Neural progenitor cell (in vitro differentiated cells): ENCODE measurements around the gene PDE8B. TPM values are rescaled to one million over a fixed set of nuclear protein-coding genes. Genes with fewer than 3 reads are reported as not detected.

Experiments
- DNase-seq: peaks from one replicate; pipeline ENCODE4 v3.0.0-alpha.2; 2016; ENCODE audit warnings: low spot score
- H2AFZ ChIP-seq: fragments of 200-600 bp; sonication (generic); replicated peaks from 2 replicates; pipeline ENCODE4 v1.6.1; 2016; ENCODE audit warnings: antibody characterized with exemption
- H3F3A ChIP-seq: fragments of 200-600 bp; sonication (generic); 2 replicates; pipeline ENCODE4 v1.6.1; 2016; ENCODE audit warnings: antibody characterized with exemption, low read depth
- H3K27ac ChIP-seq: fragments of 200-600 bp; sonication (generic); 2 replicates; pipeline ENCODE4 v1.5.1; 2016; ENCODE audit warnings: mild to moderate bottlenecking
- H3K27me3 ChIP-seq: fragments of 200-600 bp; sonication (generic); 2 replicates; pipeline ENCODE4 v1.6.1; 2016; ENCODE audit warnings: mild to moderate bottlenecking, moderate library complexity
- H3K36me3 ChIP-seq: fragments of 200-600 bp; sonication (generic); 2 replicates; pipeline ENCODE4 v1.5.1; 2016
- H3K4me1 ChIP-seq: fragments of 200-600 bp; sonication (generic); 2 replicates; pipeline ENCODE4 v1.6.1; 2016; ENCODE audit warnings: mixed run types
- H3K4me2 ChIP-seq: fragments of 200-600 bp; sonication (generic); 2 replicates; pipeline ENCODE4 v1.6.1; 2016
- H3K4me3 ChIP-seq: fragments of 200-600 bp; sonication (generic); 2 replicates; pipeline ENCODE4 v1.5.1; 2016
- H3K79me2 ChIP-seq: fragments of 200-600 bp; sonication (generic); 2 replicates; pipeline ENCODE4 v1.6.1; 2016; ENCODE audit warnings: low read depth
- H3K9ac ChIP-seq: fragments of 200-600 bp; sonication (generic); 2 replicates; pipeline ENCODE4 v1.6.1; 2016
- H3K9me3 ChIP-seq: fragments of 200-600 bp; sonication (generic); 2 replicates; pipeline ENCODE4 v1.5.1; 2016; ENCODE audit warnings: low read depth
- H4K20me1 ChIP-seq: fragments of 200-600 bp; sonication (generic); 2 replicates; pipeline ENCODE4 v1.6.1; 2016; ENCODE audit warnings: low read depth
- H3K27ac Mint-ChIP-seq: 3 replicates; pipeline ENCODE4 v1.8.0; 2021; ENCODE audit warnings: mixed read lengths
- H3K27me3 Mint-ChIP-seq: 2 replicates; pipeline ENCODE4 v1.8.0; 2022; ENCODE audit warnings: low read depth, mild to moderate bottlenecking, inconsistent platforms, moderate library complexity, mixed read lengths; ENCODE audit not compliant: insufficient read depth
- H3K36me3 Mint-ChIP-seq: 3 replicates; pipeline ENCODE4 v1.8.0; 2021; ENCODE audit warnings: mixed read lengths
- H3K4me1 Mint-ChIP-seq: 3 replicates; pipeline ENCODE4 v1.8.0; 2021; ENCODE audit warnings: mixed read lengths
- H3K4me3 Mint-ChIP-seq: 3 replicates; pipeline ENCODE4 v1.8.0; 2021; ENCODE audit warnings: mild to moderate bottlenecking, moderate library complexity, mixed read lengths
- H3K9me3 Mint-ChIP-seq: 3 replicates; pipeline ENCODE4 v1.8.0; 2020; ENCODE audit warnings: mixed read lengths
- CTCF ChIP-seq: fragments of 200-600 bp; sonication (generic); IDR thresholded peaks from 2 replicates; pipeline ENCODE4 v1.5.1; 2017; ENCODE audit warnings: antibody characterized with exemption, mild to moderate bottlenecking
- EZH2 ChIP-seq: fragments of 200-600 bp; sonication (generic); IDR thresholded peaks from 2 replicates; pipeline ENCODE4 v1.6.1; 2017; ENCODE audit warnings: antibody characterized with exemption, mild to moderate bottlenecking, moderate library complexity
- EZH2phosphoT487 ChIP-seq: fragments of 200-600 bp; sonication (generic); IDR thresholded peaks from 2 replicates; pipeline ENCODE4 v1.6.1; 2017; ENCODE audit warnings: antibody characterized with exemption
- total RNA-seq: library from RNA; depleted of rRNA; stranded (reverse); fragments of >200 nt; gene quantifications from 2 replicates; pipeline ENCODE4 v1.2.3, GENCODE V29; 2015; ENCODE audit warnings: low replicate concordance

PDE8B gene
- total RNA-seq, 1 donor from 2014 or later = 4.3 TPM

- Histone ChIP-seq H3K9ac (no peak overlapping the region), H3K27me3 (no peaks in the 10 kb centered on the region)
Observed at GRCh38 chr5:77316871-77317661, 106.6 kb downstream of the PDE8B start.

GRCh38 chr5:77318060-77318459 lies 107.6 kb downstream of the PDE8B start:
- no peaks in the 10 kb centered on the region for H3K36me3 ChIP-seq
- H3K9ac ChIP-seq = no peak overlapping the region
- Mint-ChIP-seq H3K4me1 (peaks cover 10% of the 10 kb centered on the region), H3K4me3 (no peak overlapping the region), H3K27ac (no peak overlapping the region), H3K27me3 (no peaks in the 10 kb centered on the region), H3K36me3 (no peaks in the 10 kb centered on the region), H3K9me3 (no peaks in the 10 kb centered on the region)
- H3K4me1 ChIP-seq = peaks cover 12% of the 10 kb centered on the region
- no peak for DNase-seq
- no peaks in the 10 kb centered on the region for H3K27me3 ChIP-seq
- no peak overlapping the region for H3K4me3 ChIP-seq
- no peaks in the 10 kb centered on the region for H3K79me2 ChIP-seq
- TF ChIP-seq EZH2 (no peak), EZH2phosphoT487 (no peak), CTCF (no peak)
- no peaks in the 10 kb centered on the region for H3K9me3 ChIP-seq
- H3K4me2 ChIP-seq = no peak overlapping the region
- H3K27ac ChIP-seq = no peak overlapping the region
- no peaks in the 10 kb centered on the region for H3F3A ChIP-seq
- H4K20me1 ChIP-seq = no peaks in the 10 kb centered on the region
- H2AFZ ChIP-seq = no peak overlapping the region

More at GRCh38 chr5:77316871-77317661, 106.6 kb downstream of the PDE8B start:
- Histone ChIP-seq H4K20me1 (no peaks in the 10 kb centered on the region), H3K27ac (no peak overlapping the region), H3K4me1 (peaks cover 5% of the 10 kb centered on the region), H2AFZ (no peak overlapping the region), H3K36me3 (no peaks in the 10 kb centered on the region), H3K9me3 (no peaks in the 10 kb centered on the region), H3K4me2 (no peak overlapping the region), H3K4me3 (no peak overlapping the region), H3F3A (no peaks in the 10 kb centered on the region), H3K79me2 (no peaks in the 10 kb centered on the region)
- no peaks in the 10 kb centered on the region for H3K36me3 Mint-ChIP-seq
- TF ChIP-seq CTCF (no peak), EZH2 (no peak), EZH2phosphoT487 (no peak)
- H3K9me3 Mint-ChIP-seq = no peaks in the 10 kb centered on the region
- no peak overlapping the region for H3K27ac Mint-ChIP-seq
- H3K4me3 Mint-ChIP-seq = no peak overlapping the region
- H3K4me1 Mint-ChIP-seq = peaks cover 4% of the 10 kb centered on the region
- no peak for DNase-seq
- H3K27me3 Mint-ChIP-seq = no peaks in the 10 kb centered on the region

- peaks cover 12% of the 10 kb centered on the region for H3K4me1 ChIP-seq
- H3K4me3 ChIP-seq = no peak overlapping the region
- no peak overlapping the region for H3K4me2 ChIP-seq
- no peaks in the 10 kb centered on the region for H3K9me3 ChIP-seq
- H3K27me3 ChIP-seq = no peaks in the 10 kb centered on the region
- Mint-ChIP-seq H3K27me3 (no peaks in the 10 kb centered on the region), H3K9me3 (no peaks in the 10 kb centered on the region), H3K4me3 (no peak overlapping the region), H3K27ac (no peak overlapping the region), H3K4me1 (peaks cover 10% of the 10 kb centered on the region), H3K36me3 (no peaks in the 10 kb centered on the region)
- no peaks in the 10 kb centered on the region for H3K36me3 ChIP-seq
- H3K9ac ChIP-seq = no peak overlapping the region
- no peaks in the 10 kb centered on the region for H4K20me1 ChIP-seq
- no peak overlapping the region for H2AFZ ChIP-seq
- TF ChIP-seq CTCF = no peak
- no peak for TF ChIP-seq EZH2
- TF ChIP-seq EZH2phosphoT487 = no peak
- no peaks in the 10 kb centered on the region for H3F3A ChIP-seq
- no peak overlapping the region for H3K27ac ChIP-seq
- DNase-seq = no peak
- no peaks in the 10 kb centered on the region for H3K79me2 ChIP-seq
Observed at GRCh38 chr5:77319117-77319804, 108.8 kb downstream of the PDE8B start.
